Measurements from ENCODE around the gene ZYG11B. TPM values are rescaled to one million over a fixed set of nuclear protein-coding genes. Genes with fewer than 3 reads are reported as not detected.

Gene ZYG11B
- total and polyA plus RNA-seq, 9 of the 15 experiments (the other 6 are each of a cell fraction or from before 2014, with no cell fraction given), result 4.9 to 22.2 (median 12.2) TPM

DNA sequence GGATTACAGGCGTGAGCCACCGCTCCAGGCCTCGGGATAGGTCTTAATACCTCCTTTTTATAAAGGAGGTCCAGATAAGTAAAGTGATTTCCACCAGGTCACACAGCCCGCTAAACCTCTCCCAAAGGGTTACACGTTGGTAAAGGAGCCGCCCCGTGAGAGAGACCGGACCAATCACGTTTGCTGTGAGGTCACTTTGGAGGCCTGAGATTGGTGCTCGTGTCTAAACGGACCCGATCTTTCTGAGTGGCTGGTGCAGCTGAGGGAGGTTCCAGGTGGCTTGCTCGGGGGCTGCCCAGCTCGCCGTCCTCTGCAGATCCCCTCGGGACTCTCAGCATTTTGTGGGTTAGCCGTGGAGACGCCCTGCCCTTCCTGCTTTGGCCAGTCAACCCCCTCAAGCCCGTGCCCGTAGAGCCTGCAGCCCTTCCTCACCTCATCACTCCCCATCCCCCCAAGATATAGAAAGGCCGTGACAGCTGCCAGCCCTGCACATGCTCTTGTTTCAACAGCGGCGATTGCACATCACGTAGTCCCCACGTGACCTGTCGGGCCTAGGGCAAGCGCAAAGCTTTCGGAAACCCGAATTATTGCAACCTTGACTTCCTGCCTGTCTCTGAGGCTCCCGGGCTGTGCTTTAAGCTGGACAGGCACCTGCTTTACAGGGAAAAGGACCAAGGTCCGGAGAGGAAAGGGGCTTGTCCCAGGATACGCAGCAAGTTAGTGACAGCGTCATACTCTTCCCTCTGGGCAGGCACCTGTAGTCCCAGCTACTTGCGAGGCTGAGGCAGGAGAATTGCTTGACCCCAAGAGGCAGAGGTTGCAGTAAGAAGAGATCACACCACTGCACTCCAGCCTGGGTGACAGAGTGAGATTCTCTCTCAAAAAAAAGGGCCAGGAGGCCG, 23.1 kb upstream of the ZYG11B start:
- H3K9ac ChIP-seq (ENCODE audit: insufficient read depth in 1 of 2, low read depth in 2 of 2, low read length in 2 of 2), result peak overlapping the region; percentile 65 to 89
- peak overlapping the region; percentile 98 for H2AFZ ChIP-seq (ENCODE audit: low read depth, low read length)
- ChIA-PET POLR2A (interaction anchor here (0.6 to 1.8 kb wide), 10 partner anchors 10 to 1066 kb away, joined by 3 to 7 read pairs (median 4); partner anchors contain the start of genes ORC1 and PRPF38A), CTCF (ENCODE audit: low intra/inter-chr PET ratio) (no interaction called here)
- FAIRE-seq, result peak; percentile 95
- no peaks in the 10 kb centered on the region for H3K27me3 ChIP-seq (ENCODE audit: control insufficient read depth in 2 of 2, insufficient read depth in 2 of 2, low read length in 2 of 2)
- no peaks in the 10 kb centered on the region for H4K20me1 ChIP-seq (replicated peaks; ENCODE audit: control insufficient read depth, insufficient read depth, low read length)
- H3K79me2 ChIP-seq (ENCODE audit: control insufficient read depth, insufficient read depth, low read length), result peaks cover 7% of the 10 kb centered on the region; the same call in 2 of the 3 replicates
- BruUV-seq (replicated peaks), result TSS peak; percentile 77
- DNase-seq (ENCODE audit: extremely low read depth in 1 of 4, low spot score in 3 of 4), result peak; percentile 94 to 97 (median 95)
- H3K4me1 ChIP-seq (replicated peaks in 1 of 2; ENCODE audit: control insufficient read depth in 2 of 2, insufficient read depth in 2 of 2, low read length in 2 of 2), result peaks cover 9 to 13% of the 10 kb centered on the region in 2 experiments; a peak in 4 of 5 replicates
- H3K27ac ChIP-seq (ENCODE audit: extremely low read depth, low read depth, low read length), result peak overlapping the region; percentile 61; the same call in 2 of the 3 replicates
- no peaks in the 10 kb centered on the region for H3K36me3 ChIP-seq (ENCODE audit: control insufficient read depth, insufficient read depth, low read length)
- no peaks in the 10 kb centered on the region for H3K9me3 ChIP-seq (replicated peaks; ENCODE audit: control insufficient read depth, insufficient read depth, low read depth, low read length)
- 10% methylated on average over 35 of the region's 35 CpGs for WGBS (ENCODE audit: insufficient coverage, low coverage, missing lambda C conversion rate)
- in situ Hi-C loops (cut with MboI) (loop anchor here (10.0 kb wide), 1 partner anchor 482 kb away; no protein-coding TSS in a partner anchor), intact Hi-C loops (cut with micrococcal nuclease) (loop anchor here (5.0 kb wide), 1 partner anchor 204 kb away; no protein-coding TSS in a partner anchor)
- H3K9me1 ChIP-seq (ENCODE audit: control insufficient read depth, insufficient read depth, low read length), result no peaks in the 10 kb centered on the region
- ATAC-seq, result peak; percentile 94
- peak overlapping the region; percentile 83 for H3K4me2 ChIP-seq (ENCODE audit: insufficient read depth, low read length)
- H3K4me3 ChIP-seq, result peak overlapping the region; percentile 26
- TF ChIP-seq ZBED1 (IDR thresholded peaks at IDR 0.05), result no peak
- no peak; the same call in 1 of the 2 replicates for TF ChIP-seq NR4A1 (CRISPR knock-in tag; IDR thresholded peaks at IDR 0.05)
- peak; percentile 62; the same call in 1 of the 2 replicates for TF ChIP-seq NR4A1 (tag; IDR thresholded peaks at IDR 0.05)
- no peak for TF ChIP-seq TCF7 (IDR thresholded peaks at IDR 0.05; ENCODE audit: borderline replicate concordance)
- peak; percentile 79 for TF ChIP-seq FOS (IDR thresholded peaks at IDR 0.05; ENCODE audit: extremely low read depth, insufficient read length)
- peak; percentile 76 for TF ChIP-seq PHF20 (IDR thresholded peaks at IDR 0.05; ENCODE audit: partially characterized antibody)
- no peak for TF ChIP-seq SMAD3 (CRISPR knock-in tag; conservative IDR thresholded peaks at IDR 0.05)
- TF ChIP-seq SPI1 (IDR thresholded peaks at IDR 0.05; ENCODE audit: borderline replicate concordance, low read depth, low read length), result no peak
- TF ChIP-seq, protein P1, sequence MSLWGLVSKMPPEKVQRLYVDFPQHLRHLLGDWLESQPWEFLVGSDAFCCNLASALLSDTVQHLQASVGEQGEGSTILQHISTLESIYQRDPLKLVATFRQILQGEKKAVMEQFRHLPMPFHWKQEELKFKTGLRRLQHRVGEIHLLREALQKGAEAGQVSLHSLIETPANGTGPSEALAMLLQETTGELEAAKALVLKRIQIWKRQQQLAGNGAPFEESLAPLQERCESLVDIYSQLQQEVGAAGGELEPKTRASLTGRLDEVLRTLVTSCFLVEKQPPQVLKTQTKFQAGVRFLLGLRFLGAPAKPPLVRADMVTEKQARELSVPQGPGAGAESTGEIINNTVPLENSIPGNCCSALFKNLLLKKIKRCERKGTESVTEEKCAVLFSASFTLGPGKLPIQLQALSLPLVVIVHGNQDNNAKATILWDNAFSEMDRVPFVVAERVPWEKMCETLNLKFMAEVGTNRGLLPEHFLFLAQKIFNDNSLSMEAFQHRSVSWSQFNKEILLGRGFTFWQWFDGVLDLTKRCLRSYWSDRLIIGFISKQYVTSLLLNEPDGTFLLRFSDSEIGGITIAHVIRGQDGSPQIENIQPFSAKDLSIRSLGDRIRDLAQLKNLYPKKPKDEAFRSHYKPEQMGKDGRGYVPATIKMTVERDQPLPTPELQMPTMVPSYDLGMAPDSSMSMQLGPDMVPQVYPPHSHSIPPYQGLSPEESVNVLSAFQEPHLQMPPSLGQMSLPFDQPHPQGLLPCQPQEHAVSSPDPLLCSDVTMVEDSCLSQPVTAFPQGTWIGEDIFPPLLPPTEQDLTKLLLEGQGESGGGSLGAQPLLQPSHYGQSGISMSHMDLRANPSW (CRISPR knock-in tag; IDR thresholded peaks at IDR 0.05), result peak; percentile 27; the same call in 1 of the 2 replicates
- peak; percentile 95 for TF ChIP-seq MYC (IDR thresholded peaks at IDR 0.05; ENCODE audit: low read depth, low read length)
- TF ChIP-seq MYC (CRISPR knock-in tag; IDR thresholded peaks at IDR 0.05; ENCODE audit: borderline replicate concordance, low read depth), result peak; percentile 25; the same call in 1 of the 2 replicates
- TF ChIP-seq CXXC5 (CRISPR knock-in tag; IDR thresholded peaks at IDR 0.05), result peak; percentile 95
- peak; percentile 88 for TF ChIP-seq HDAC8 (tag; IDR thresholded peaks at IDR 0.05)
- peak; percentile 86; the same call in 1 of the 2 replicates for TF ChIP-seq CBFB (CRISPR knock-in tag; IDR thresholded peaks at IDR 0.05)
- TF ChIP-seq ZNF133 (CRISPR knock-in tag; IDR thresholded peaks at IDR 0.05), result no peak
- TF ChIP-seq FOXK1 (CRISPR knock-in tag; IDR thresholded peaks at IDR 0.05; ENCODE audit: borderline replicate concordance), result 0 out of 2 replicates have a peak, but pooled peaks have one; percentile 67
- no peak for TF ChIP-seq SMAD2 (IDR thresholded peaks at IDR 0.05; ENCODE audit: low read depth, low read length)
- no peak for TF ChIP-seq KHSRP (IDR thresholded peaks at IDR 0.05)
- TF ChIP-seq SMARCA4 (IDR thresholded peaks at IDR 0.05), result no peak
- 0 out of 2 replicates have a peak, but pooled peaks have one; percentile 44 for TF ChIP-seq SREBF1 (IDR thresholded peaks at IDR 0.05; ENCODE audit: borderline replicate concordance, low read depth, low read length)
- TF ChIP-seq ZNF143 (CRISPR knock-in tag; IDR thresholded peaks at IDR 0.05), result no peak

All from K562 (cell line).